Measurements from ENCODE around the gene PDZRN3. TPM values are rescaled to one million over a fixed set of nuclear protein-coding genes. Genes with fewer than 3 reads are reported as not detected.

Gene PDZRN3
- total and polyA plus RNA-seq, 4 donors = 0.69 to 1.8 (median 0.92) TPM

DNA sequence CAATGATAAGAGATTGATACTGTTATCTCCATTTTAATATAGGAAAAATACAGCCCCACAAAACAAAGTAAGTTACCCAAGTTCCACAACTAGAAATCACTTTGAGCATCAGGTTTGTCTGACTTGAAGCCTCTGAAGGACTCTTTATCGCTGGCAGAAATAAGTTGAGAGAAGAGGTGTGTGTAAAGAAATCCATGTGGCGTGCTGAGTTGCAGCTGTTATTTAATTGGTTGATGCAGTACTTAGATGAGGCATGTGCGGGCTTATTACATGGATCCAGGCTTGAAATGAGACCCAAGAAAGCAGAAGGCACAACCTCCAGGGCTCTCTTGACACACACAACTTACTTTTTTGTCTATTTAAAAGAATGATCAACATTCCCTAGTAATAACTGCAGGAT lies 221.3 kb downstream of the PDZRN3 start:
- WGBS = 94% methylated on average over 3 of the region's 3 CpGs
- Histone ChIP-seq H3K9me3 (ENCODE audit: control insufficient read depth in 4 of 4, low read length in 3 of 4) (no peaks in the 10 kb centered on the region), H3K27ac (ENCODE audit: low read depth in 1 of 2, low read length in 2 of 2) (no peak overlapping the region), H3K9ac (ENCODE audit: low read depth in 1 of 2, low read length in 2 of 2) (no peak overlapping the region), H3K36me3 (ENCODE audit: control insufficient read depth in 4 of 4, insufficient read depth in 3 of 4, low read depth in 1 of 4, low read length in 3 of 4) (no peaks in the 10 kb centered on the region), H3K4me1 (ENCODE audit: control insufficient read depth in 4 of 4, insufficient read depth in 4 of 4, low read length in 3 of 4) (no peaks in the 10 kb centered on the region), H3K4me3 (ENCODE audit: low read depth in 1 of 3, low read length in 3 of 3) (no peak overlapping the region), H3K27me3 (ENCODE audit: control insufficient read depth in 4 of 4, insufficient read depth in 4 of 4, low read length in 3 of 4) (peaks cover 0 to 3% (median 0%) of the 10 kb centered on the region in 4 donors)
- no peak for DNase-seq (ENCODE audit: low spot score)
- TF ChIP-seq FOXA1 (IDR thresholded peaks at IDR 0.05) = no peak
- TF ChIP-seq, protein P1, sequence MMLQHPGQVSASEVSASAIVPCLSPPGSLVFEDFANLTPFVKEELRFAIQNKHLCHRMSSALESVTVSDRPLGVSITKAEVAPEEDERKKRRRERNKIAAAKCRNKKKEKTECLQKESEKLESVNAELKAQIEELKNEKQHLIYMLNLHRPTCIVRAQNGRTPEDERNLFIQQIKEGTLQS (IDR thresholded peaks at IDR 0.05) = no peak
- TF ChIP-seq RAD21 (IDR thresholded peaks at IDR 0.05) = no peak
- no peak for TF ChIP-seq EGR1 (IDR thresholded peaks at IDR 0.05; ENCODE audit: low read depth in 2 of 2)

DNA sequence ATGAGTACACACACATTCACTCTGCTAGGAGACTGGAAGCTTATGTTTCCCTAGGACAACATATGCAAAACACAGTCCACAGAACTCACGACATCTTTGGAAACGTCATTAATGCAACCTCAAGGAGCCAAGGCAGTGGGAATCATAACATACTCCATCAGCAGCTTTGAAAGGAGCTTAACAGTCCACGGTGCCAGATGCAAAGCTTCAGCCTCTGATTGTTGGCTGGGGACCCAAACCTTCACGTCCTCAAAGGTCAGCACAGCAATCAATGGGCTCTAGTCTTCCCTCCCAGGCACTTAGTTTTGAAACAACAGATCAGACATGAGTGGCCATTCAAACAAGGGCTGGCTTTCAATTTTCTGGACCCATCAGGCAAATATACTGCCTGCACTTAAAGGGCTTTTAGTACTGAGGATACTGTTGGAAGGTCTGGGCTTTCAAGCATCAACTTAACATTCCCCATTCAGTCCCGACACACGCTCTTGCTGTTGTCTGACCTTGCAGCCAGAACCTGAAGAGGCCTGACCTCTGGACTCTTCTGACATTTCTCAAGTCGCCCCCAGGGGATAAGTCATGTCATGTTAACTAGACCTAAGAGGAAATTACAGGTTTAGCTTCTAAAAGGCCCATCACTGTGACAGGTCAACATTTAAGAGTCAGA lies 223.0 kb downstream of the PDZRN3 start:
- Histone ChIP-seq H3K9ac (ENCODE audit: low read depth in 1 of 2, low read length in 2 of 2) (no peak overlapping the region), H3K9me3 (ENCODE audit: control insufficient read depth in 4 of 4, low read length in 3 of 4) (no peaks in the 10 kb centered on the region), H3K4me3 (ENCODE audit: low read depth in 1 of 3, low read length in 3 of 3) (no peak overlapping the region), H3K36me3 (ENCODE audit: control insufficient read depth in 4 of 4, insufficient read depth in 3 of 4, low read depth in 1 of 4, low read length in 3 of 4) (no peaks in the 10 kb centered on the region), H3K27ac (ENCODE audit: low read depth in 1 of 2, low read length in 2 of 2) (no peak overlapping the region), H3K27me3 (ENCODE audit: control insufficient read depth in 4 of 4, insufficient read depth in 4 of 4, low read length in 3 of 4) (peaks cover 0 to 3% (median 0%) of the 10 kb centered on the region in 4 donors), H3K4me1 (ENCODE audit: control insufficient read depth in 4 of 4, insufficient read depth in 4 of 4, low read length in 3 of 4) (no peaks in the 10 kb centered on the region)
- 58% methylated on average over 7 of the region's 7 CpGs for WGBS
- DNase-seq (ENCODE audit: low spot score) = no peak
- TF ChIP-seq HNF4A (conservative IDR thresholded peaks at IDR 0.05) (no peak), RAD21 (IDR thresholded peaks at IDR 0.05) (no peak), SP1 (IDR thresholded peaks at IDR 0.05) (no peak), FOXA1 (IDR thresholded peaks at IDR 0.05) (no peak), EGR1 (IDR thresholded peaks at IDR 0.05; ENCODE audit: low read depth in 2 of 2) (no peak), JUND (IDR thresholded peaks at IDR 0.05) (no peak)
- TF ChIP-seq, protein P2, sequence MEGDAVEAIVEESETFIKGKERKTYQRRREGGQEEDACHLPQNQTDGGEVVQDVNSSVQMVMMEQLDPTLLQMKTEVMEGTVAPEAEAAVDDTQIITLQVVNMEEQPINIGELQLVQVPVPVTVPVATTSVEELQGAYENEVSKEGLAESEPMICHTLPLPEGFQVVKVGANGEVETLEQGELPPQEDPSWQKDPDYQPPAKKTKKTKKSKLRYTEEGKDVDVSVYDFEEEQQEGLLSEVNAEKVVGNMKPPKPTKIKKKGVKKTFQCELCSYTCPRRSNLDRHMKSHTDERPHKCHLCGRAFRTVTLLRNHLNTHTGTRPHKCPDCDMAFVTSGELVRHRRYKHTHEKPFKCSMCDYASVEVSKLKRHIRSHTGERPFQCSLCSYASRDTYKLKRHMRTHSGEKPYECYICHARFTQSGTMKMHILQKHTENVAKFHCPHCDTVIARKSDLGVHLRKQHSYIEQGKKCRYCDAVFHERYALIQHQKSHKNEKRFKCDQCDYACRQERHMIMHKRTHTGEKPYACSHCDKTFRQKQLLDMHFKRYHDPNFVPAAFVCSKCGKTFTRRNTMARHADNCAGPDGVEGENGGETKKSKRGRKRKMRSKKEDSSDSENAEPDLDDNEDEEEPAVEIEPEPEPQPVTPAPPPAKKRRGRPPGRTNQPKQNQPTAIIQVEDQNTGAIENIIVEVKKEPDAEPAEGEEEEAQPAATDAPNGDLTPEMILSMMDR (IDR thresholded peaks at IDR 0.05; ENCODE audit: low read depth, low read length, missing input control) = no peak
- TF ChIP-seq, protein P1 (IDR thresholded peaks at IDR 0.05) = no peak
- TF ChIP-seq, protein P3, sequence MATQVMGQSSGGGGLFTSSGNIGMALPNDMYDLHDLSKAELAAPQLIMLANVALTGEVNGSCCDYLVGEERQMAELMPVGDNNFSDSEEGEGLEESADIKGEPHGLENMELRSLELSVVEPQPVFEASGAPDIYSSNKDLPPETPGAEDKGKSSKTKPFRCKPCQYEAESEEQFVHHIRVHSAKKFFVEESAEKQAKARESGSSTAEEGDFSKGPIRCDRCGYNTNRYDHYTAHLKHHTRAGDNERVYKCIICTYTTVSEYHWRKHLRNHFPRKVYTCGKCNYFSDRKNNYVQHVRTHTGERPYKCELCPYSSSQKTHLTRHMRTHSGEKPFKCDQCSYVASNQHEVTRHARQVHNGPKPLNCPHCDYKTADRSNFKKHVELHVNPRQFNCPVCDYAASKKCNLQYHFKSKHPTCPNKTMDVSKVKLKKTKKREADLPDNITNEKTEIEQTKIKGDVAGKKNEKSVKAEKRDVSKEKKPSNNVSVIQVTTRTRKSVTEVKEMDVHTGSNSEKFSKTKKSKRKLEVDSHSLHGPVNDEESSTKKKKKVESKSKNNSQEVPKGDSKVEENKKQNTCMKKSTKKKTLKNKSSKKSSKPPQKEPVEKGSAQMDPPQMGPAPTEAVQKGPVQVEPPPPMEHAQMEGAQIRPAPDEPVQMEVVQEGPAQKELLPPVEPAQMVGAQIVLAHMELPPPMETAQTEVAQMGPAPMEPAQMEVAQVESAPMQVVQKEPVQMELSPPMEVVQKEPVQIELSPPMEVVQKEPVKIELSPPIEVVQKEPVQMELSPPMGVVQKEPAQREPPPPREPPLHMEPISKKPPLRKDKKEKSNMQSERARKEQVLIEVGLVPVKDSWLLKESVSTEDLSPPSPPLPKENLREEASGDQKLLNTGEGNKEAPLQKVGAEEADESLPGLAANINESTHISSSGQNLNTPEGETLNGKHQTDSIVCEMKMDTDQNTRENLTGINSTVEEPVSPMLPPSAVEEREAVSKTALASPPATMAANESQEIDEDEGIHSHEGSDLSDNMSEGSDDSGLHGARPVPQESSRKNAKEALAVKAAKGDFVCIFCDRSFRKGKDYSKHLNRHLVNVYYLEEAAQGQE (IDR thresholded peaks at IDR 0.05) = no peak

DNA sequence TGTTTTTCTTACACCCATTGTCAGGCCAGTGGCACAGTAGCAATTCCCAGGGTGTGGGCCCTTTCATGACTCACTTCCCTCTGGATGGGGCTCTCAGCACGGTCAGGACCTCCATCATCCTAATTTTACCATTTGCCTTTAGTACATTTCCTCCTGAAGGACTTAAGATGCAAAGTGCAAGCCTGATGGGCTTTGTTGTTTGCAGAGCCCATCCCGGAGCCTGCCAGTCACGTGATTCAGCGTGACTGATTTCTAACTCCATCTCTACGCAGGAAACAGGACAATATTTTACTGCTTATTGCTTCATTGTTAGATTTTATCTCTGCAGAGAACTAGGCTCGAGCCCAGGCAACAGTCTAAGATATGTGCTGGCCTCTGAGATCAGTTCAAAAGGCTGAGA lies 223.7 kb downstream of the PDZRN3 start:
- H3K4me3 ChIP-seq (ENCODE audit: low read depth in 1 of 3, low read length in 3 of 3) = no peak overlapping the region
- no peaks in the 10 kb centered on the region for H3K9me3 ChIP-seq (ENCODE audit: control insufficient read depth in 4 of 4, low read length in 3 of 4)
- WGBS = 52% methylated on average over 6 of the region's 6 CpGs
- no peak overlapping the region for H3K27ac ChIP-seq (ENCODE audit: low read depth in 1 of 2, low read length in 2 of 2)
- no peak for DNase-seq (ENCODE audit: low spot score)
- H3K36me3 ChIP-seq (ENCODE audit: control insufficient read depth in 4 of 4, insufficient read depth in 3 of 4, low read depth in 1 of 4, low read length in 3 of 4) = no peaks in the 10 kb centered on the region
- H3K4me1 ChIP-seq (ENCODE audit: control insufficient read depth in 4 of 4, insufficient read depth in 4 of 4, low read length in 3 of 4) = no peaks in the 10 kb centered on the region
- H3K27me3 ChIP-seq (ENCODE audit: control insufficient read depth in 4 of 4, insufficient read depth in 4 of 4, low read length in 3 of 4) = peaks cover 0 to 3% (median 0%) of the 10 kb centered on the region in 4 donors
- no peak overlapping the region for H3K9ac ChIP-seq (ENCODE audit: low read depth in 1 of 2, low read length in 2 of 2)
- TF ChIP-seq SP1 (IDR thresholded peaks at IDR 0.05) (no peak), JUND (IDR thresholded peaks at IDR 0.05) (no peak), HNF4A (conservative IDR thresholded peaks at IDR 0.05) (no peak), NR2F2 (IDR thresholded peaks at IDR 0.05) (no peak), HNF4G (IDR thresholded peaks at IDR 0.05) (no peak)
- TF ChIP-seq, protein P1 (IDR thresholded peaks at IDR 0.05) = no peak
- TF ChIP-seq, protein P4, sequence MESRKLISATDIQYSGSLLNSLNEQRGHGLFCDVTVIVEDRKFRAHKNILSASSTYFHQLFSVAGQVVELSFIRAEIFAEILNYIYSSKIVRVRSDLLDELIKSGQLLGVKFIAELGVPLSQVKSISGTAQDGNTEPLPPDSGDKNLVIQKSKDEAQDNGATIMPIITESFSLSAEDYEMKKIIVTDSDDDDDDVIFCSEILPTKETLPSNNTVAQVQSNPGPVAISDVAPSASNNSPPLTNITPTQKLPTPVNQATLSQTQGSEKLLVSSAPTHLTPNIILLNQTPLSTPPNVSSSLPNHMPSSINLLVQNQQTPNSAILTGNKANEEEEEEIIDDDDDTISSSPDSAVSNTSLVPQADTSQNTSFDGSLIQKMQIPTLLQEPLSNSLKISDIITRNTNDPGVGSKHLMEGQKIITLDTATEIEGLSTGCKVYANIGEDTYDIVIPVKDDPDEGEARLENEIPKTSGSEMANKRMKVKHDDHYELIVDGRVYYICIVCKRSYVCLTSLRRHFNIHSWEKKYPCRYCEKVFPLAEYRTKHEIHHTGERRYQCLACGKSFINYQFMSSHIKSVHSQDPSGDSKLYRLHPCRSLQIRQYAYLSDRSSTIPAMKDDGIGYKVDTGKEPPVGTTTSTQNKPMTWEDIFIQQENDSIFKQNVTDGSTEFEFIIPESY (IDR thresholded peaks at IDR 0.05) = no peak
- TF ChIP-seq, protein P3 (IDR thresholded peaks at IDR 0.05) = no peak
- TF ChIP-seq, protein P5, sequence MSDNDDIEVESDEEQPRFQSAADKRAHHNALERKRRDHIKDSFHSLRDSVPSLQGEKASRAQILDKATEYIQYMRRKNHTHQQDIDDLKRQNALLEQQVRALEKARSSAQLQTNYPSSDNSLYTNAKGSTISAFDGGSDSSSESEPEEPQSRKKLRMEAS (IDR thresholded peaks at IDR 0.05) = no peak
